GM12891 (cell line): Measurements from ENCODE around the gene TPD52L2.
A peak's percentile ranks its signal among the peaks of the same experiment; 100 is the strongest.
"Not testable (repeated sequence)": the region's sequence is repeated elsewhere in the genome, so short reads cannot be mapped to it uniquely, and the experiment has no call there.

Source experiments
- DNase-seq: peaks from one replicate; pipeline ENCODE4 v3.0.0; 2011; ENCODE audit warnings: low spot score; ENCODE audit not compliant: insufficient read length
- FAIRE-seq: peaks from 2 replicates; lab custom pipeline; 2011; peaks lifted over from hg19 to GRCh38; lab: Jason Lieb, UNC
- PAX5 ChIP-seq: IDR thresholded peaks from 2 replicates; pipeline ENCODE4 v1.6.1; 2011; ENCODE audit warnings: low read length, moderate library complexity, mild to moderate bottlenecking; ENCODE audit not compliant: insufficient read depth, severe bottlenecking
- POLR2A ChIP-seq: IDR thresholded peaks from 2 replicates; pipeline ENCODE4 v1.6.1; 2011; ENCODE audit warnings: low read depth, low read length, control low read depth
- POLR2AphosphoS5 ChIP-seq: IDR thresholded peaks from 2 replicates; pipeline ENCODE4 v1.6.1; 2011; ENCODE audit warnings: low read depth, low read length, control low read depth
- POU2F2 ChIP-seq: IDR thresholded peaks from 2 replicates; pipeline ENCODE4 v1.6.1; 2011; ENCODE audit warnings: low read depth, mild to moderate bottlenecking, control low read depth, low read length, moderate library complexity
- SPI1 ChIP-seq: IDR thresholded peaks from 2 replicates; pipeline ENCODE4 v1.6.1; 2011; ENCODE audit warnings: low read depth, low read length, control low read depth
- TAF1 ChIP-seq: IDR thresholded peaks from 2 replicates; pipeline ENCODE4 v1.6.1; 2011; ENCODE audit warnings: low read depth, low read length, control low read depth

The TPD52L2 gene

DNA sequence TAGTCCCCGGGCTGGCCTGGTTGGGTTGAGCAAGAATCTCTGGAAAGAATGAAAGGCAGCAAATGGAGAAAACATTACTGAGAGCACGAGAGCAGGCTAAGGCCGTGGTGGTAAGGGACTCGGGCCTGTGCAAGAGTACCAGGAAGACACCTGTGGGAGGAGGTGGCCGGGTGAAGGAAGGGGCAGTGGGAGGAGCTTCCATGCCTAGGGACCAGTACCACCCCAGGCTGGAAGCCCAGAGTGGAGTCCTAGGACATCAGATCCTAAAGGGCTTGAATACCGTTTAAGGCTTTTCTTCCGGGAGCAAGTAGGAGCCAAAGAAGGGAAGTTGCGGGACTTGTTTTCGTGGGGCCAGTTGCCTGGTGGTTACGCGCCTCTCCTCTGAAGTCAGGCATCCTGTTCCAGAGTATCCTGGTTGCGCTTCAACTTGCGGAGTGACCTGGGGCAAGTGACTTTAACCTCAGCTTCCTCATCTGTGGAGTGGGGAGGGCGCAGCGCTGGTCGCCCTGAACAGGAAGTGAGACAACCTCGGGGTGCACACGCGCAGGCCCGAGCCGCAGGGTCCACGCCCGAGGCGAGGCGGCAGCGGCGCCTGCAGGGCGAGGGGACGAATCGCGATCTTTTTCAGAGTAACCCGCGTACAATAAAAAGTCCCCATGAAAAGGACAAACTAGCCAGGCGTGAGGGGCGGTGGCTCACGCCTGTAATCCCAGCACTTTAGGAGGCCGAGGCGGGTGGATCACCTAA, 1.1 kb upstream of the TPD52L2 start:
- DNase-seq, result peak; percentile 90
- peak; percentile 89 for FAIRE-seq
- peak; percentile 90 for TF ChIP-seq SPI1
- TF ChIP-seq POU2F2, result peak; percentile 75
- TF ChIP-seq TAF1, result peak; percentile 67
- peak; percentile 84 for TF ChIP-seq POLR2AphosphoS5
- peak; percentile 70 for TF ChIP-seq POLR2A
- TF ChIP-seq PAX5, result no peak

DNA sequence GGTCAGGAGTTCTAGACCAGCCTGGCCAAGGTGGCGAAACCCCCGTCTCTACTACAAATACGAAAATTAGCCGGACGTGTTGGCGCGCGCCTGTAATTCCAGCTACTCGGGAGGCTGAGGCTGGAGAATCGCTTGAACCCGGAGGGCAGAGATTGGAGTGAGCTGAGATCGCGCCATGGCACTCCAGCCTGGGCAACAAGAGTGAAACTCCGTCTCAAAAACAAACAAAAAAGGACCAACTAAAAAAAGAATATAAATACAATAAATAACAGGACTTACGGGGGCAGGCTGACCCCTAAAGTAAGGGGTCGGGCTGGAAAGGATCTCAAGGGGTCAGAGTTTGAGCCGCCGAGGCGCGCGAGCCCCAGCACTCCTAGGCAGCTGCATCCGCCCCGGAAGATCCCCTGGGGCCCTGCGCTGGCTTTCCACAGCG, 509 bp upstream of the TPD52L2 start:
- FAIRE-seq, result no peak
- no peak for DNase-seq
- 0 out of 2 replicates have a peak, but pooled peaks have one; percentile 7 for TF ChIP-seq POU2F2
- TF ChIP-seq POLR2AphosphoS5, result no peak

DNA sequence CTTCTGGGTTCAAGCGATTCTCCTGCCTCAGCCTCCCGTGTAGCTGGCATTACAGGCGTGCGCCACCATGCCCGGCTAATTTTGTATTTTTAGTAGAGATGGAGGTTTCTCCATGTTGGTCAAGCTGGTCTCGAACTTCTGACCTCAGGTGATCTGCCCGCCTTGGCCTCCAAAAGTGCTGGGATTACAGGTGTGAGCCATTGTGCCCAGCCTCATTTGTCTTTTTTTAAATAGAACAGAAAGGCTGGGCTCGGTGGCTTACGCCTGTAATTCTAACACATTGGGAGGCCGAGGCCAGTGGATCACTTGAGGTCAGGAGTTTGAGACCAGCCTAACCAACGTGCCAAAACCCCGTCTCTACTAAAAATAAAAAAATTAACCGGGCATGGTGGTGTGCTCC, 2.0 kb downstream of the TPD52L2 start:
- not testable (repeated sequence) for FAIRE-seq, DNase-seq

DNA sequence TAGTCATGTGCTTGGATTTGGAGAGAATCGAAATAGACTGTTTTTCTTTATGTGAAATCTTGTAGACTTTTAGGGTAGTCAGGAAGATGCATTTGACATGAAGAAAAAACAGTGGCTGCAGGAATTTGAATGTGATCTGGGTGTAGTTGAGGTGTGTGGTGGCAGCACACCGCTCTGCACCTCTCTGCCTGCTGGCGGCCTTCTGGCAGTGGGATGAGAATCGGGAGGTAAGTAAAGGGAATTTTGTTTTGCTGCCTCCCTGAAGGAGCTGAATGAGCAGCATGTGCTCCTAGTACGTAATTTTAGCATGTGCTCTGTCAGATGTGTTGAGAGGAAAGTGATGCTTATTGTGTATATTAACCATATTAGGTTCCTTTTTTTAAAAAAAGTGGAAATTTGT, 3.2 kb downstream of the TPD52L2 start:
- FAIRE-seq, result no peak
- TF ChIP-seq POLR2AphosphoS5, result no peak
- no peak for TF ChIP-seq POLR2A
- TF ChIP-seq TAF1, result no peak
- no peak for TF ChIP-seq POU2F2
- TF ChIP-seq PAX5, result no peak
- TF ChIP-seq SPI1, result no peak
- no peak for DNase-seq

DNA sequence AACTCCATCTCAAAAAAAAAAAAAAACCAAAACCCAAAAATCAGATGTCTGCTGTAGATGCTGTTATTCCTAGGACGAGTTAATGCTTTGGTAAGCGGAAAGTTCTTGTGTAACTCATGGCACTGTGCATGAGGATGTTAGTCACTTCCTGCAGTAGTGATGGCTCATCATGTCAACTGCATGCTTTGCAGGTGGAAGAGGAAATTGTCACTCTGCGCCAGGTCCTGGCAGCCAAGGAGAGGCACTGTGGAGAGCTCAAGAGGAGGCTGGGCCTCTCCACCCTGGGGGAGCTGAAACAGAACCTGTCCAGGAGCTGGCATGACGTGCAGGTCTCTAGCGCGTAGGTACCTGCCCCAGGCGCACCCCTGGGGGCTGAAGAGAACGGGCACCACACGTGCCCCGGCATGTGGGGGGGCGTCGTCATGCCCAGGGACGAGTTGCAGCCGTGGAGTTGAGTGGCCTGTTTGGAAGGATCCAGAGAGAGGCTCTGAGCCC, 8.5 kb downstream of the TPD52L2 start:
- FAIRE-seq (no peak), DNase-seq (no peak)
- no peak for TF ChIP-seq TAF1

DNA sequence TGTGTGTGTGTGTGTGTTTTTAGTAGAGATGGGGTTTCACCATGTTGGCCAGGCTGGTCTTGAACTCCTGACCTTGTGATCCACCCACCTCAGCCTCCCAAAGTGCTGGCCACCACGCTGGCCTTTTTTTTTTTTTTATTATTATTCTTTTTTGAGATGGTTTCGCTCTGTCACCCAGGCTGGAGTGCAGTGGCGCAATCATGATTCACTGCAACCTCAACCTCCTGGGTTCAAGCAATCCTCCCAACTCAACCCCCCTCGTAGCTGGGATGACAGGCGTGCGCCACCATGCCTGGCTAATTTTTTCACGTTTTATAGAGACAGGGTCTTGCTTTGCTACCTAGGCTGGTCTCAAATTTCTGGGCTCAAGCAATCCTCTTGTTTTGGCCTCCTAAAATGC, 9.2 kb downstream of the TPD52L2 start:
- DNase-seq, FAIRE-seq: not testable (repeated sequence)

DNA sequence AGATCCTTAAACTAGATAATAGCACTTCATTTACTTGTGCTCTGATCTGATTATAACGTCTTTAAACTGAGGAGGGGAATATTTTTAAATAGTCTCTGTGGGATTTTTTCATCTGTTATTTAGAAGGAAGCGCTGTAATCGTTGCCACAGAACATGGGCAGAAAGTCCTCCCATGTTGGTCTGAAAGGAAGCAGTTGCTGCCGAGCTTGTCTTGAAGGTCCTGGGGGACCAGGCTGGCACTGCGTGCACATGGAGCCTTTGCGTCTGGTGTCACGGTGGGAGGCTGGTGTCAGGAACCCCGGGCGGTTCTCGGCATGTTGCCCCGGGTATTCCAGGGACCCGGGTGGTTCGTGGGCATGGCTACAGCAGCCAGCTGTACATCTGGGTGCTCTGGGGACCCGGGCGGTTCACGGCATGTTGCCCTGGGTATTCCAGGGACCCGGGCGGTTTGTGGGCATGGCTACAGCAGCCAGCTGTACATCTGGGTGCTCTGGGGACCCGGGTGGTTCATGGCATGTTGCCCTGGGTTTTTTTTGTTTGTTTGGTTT, 11.5 kb downstream of the TPD52L2 start:
- DNase-seq (no peak), FAIRE-seq (no peak)
- TF ChIP-seq PAX5 (no peak), POLR2A (no peak), POU2F2 (no peak), POLR2AphosphoS5 (no peak), SPI1 (no peak), TAF1 (no peak)

DNA sequence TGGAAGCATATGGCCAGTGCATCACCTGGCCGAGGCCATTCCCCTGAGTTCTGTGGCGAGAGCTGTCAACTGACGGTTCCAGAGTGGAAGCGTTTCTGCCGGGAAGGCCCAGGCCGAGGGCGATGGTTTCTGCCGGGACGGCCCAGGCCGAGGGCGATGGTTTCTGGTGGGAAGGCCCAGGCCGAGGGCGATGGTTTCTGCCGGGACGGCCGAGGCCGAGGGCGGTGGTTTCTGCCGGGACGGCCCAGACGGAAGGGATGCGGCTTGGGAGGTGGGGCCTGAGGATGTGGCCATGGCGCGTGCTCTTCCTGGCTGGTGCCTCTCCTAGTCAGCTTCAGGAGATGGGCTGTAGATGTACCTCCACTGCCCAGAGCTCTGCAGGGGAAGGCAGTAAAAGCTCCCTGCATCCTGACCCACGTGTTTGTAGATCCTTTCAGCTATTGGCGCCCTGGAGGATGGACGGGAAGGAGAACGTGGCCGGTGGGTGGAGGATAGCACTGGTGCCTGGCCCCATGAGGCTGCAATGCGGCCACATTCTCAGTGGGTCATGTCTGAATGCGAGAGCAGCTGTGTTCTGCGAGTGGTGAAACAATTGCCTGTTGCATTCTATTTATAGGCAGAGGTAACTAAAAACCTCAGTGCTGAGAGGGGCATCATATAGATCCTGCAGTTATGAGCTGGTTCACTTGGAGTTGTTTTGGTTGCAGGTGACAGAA, 12.8 kb downstream of the TPD52L2 start:
- TF ChIP-seq PAX5, result no peak
- TF ChIP-seq POLR2A, result no peak
- no peak for TF ChIP-seq POLR2AphosphoS5
- no peak for TF ChIP-seq TAF1
- no peak for TF ChIP-seq SPI1
- no peak for TF ChIP-seq POU2F2
- DNase-seq (no peak), FAIRE-seq (no peak)

DNA sequence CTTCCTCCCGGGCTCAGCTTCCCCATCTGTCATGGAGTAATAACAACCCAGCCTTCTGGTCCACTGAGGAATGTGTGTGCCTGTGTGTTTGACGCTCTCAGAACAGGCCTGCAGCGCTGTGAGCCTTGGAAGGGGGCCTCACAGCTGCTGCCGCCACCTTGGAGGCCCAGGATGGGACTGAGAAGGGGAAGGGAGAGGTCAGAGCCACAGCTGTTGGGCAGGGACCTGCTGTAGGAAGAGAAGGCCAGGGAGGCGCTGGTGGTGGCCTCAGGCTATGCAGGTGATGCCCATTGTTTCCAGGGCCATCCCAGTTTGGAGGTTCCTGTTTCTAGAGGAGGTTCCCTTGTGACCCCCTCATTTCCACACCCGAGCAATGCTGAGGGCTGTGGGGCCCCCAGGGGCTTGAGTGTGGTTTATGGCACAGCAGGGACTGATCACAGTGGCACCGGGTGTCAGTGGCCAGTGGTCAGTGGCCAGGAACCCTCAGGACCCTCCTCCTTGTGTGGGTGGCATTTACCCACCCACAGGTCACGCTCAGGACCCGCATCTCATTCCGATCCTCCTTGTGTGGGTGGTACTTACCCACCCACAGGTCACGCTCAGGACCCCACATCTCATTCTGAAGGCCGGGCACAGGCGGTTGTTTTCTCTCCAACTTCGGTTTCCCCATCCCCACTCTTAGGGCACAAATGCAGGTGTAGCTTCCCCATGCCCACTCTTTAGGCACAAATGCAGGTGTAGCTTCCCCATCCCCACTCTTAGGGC, 14.0 kb downstream of the TPD52L2 start:
- no peak for TF ChIP-seq TAF1
- no peak for TF ChIP-seq SPI1
- no peak for TF ChIP-seq POU2F2
- TF ChIP-seq PAX5, result no peak
- TF ChIP-seq POLR2AphosphoS5, result no peak
- no peak for TF ChIP-seq POLR2A
- no peak for DNase-seq
- no peak for FAIRE-seq

DNA sequence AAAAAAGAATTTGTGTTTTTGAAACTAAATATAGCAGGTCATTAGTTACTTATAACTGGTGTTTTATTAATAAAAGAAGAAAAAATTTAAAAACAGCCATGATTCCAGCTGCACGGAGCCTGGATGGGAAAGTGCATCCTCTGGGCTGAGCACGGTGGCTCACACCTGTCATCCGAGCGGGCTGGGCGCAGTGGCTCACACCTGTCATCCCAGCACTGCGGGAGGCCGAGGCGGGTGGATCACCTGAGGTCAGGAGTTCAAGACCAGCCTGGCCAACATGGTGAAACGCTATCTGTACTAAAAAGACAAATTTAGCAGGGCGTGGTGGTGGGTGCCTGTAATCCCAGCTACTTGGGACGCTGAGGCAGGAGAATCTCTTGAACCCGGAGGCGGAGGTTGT, 15.8 kb downstream of the TPD52L2 start:
- FAIRE-seq, DNase-seq: not testable (repeated sequence)
